OCI-LY1 (cell line): ENCODE measurements around the gene IGFBP4.
A peak's percentile ranks its signal among the peaks of the same experiment; 100 is the strongest.

Experiments used
- H2AFZ ChIP-seq: fragments of 200-600 bp; sonication (generic), shearing (Covaris generic); 2 replicates; pipeline ENCODE4 v1.6.0; 2014; ENCODE audit warnings: antibody characterized with exemption, mild to moderate bottlenecking, low read length
- H3F3A ChIP-seq: fragments of 200-600 bp; sonication (generic), shearing (Covaris generic); 2 replicates; pipeline ENCODE4 v1.6.0; 2014; ENCODE audit warnings: mild to moderate bottlenecking, antibody characterized with exemption, low read length, moderate library complexity; ENCODE audit not compliant: insufficient read depth
- H3K27ac ChIP-seq: fragments of 200-600 bp; sonication (generic); 2 replicates; pipeline ENCODE4 v1.5.1; 2014; ENCODE audit warnings: low read length, mixed run types, mild to moderate bottlenecking, low read depth; ENCODE audit not compliant: poor library complexity, severe bottlenecking
- H3K27me3 ChIP-seq: fragments of 200-600 bp; sonication (generic); 2 replicates; pipeline ENCODE4 v1.6.0; 2014; ENCODE audit warnings: antibody characterized with exemption, mild to moderate bottlenecking, low read length, moderate library complexity; ENCODE audit not compliant: insufficient read depth
- H3K36me3 ChIP-seq: fragments of 200-600 bp; sonication (generic); 2 replicates; pipeline ENCODE4 v1.6.1; 2014; ENCODE audit warnings: mild to moderate bottlenecking, antibody characterized with exemption, low read length, moderate library complexity, mixed read lengths; ENCODE audit not compliant: insufficient read depth
- H3K4me1 ChIP-seq: fragments of 200-600 bp; sonication (generic); 2 replicates; pipeline ENCODE4 v1.5.1; 2014; ENCODE audit warnings: mild to moderate bottlenecking, low read length, moderate library complexity; ENCODE audit not compliant: insufficient read depth, severe bottlenecking
- H3K4me2 ChIP-seq: fragments of 200-600 bp; sonication (generic), shearing (Covaris generic); 2 replicates; pipeline ENCODE4 v1.6.1; 2014; ENCODE audit warnings: low read length
- H3K4me3 ChIP-seq: fragments of 200-600 bp; sonication (generic); 2 replicates; pipeline ENCODE4 v1.5.1; 2014; ENCODE audit warnings: low read length, low read depth, mild to moderate bottlenecking, mixed read lengths; ENCODE audit not compliant: poor library complexity, severe bottlenecking
- H3K79me2 ChIP-seq: fragments of 200-600 bp; shearing (Covaris generic); 2 replicates; pipeline ENCODE4 v1.6.1; 2016; ENCODE audit warnings: mixed run types, low read length, mixed read lengths; ENCODE audit not compliant: insufficient read depth
- H3K9ac ChIP-seq: fragments of 200-600 bp; sonication (generic), shearing (Covaris generic); 2 replicates; pipeline ENCODE4 v1.6.1; 2014; ENCODE audit warnings: mild to moderate bottlenecking, low read length, mixed read lengths
- H3K9me2 ChIP-seq: fragments of 200-600 bp; sonication (generic), shearing (Covaris generic); 2 replicates; pipeline ENCODE4 v1.6.1; 2014; ENCODE audit warnings: low read depth, mild to moderate bottlenecking, low read length, mixed read lengths
- H3K9me3 ChIP-seq: fragments of 200-600 bp; shearing (Covaris generic); 2 replicates; pipeline ENCODE4 v1.6.1; 2014; ENCODE audit warnings: low read length, mixed read lengths
- H4K20me1 ChIP-seq: fragments of 200-600 bp; sonication (generic), shearing (Covaris generic); 2 replicates; pipeline ENCODE4 v1.6.0; 2016; ENCODE audit warnings: mild to moderate bottlenecking, low read length; ENCODE audit not compliant: insufficient read depth
- CTCF ChIP-seq: fragments of 200-600 bp; sonication (generic), shearing (Covaris generic); IDR thresholded peaks from 2 replicates; pipeline ENCODE4 v1.5.1; 2017; ENCODE audit warnings: mild to moderate bottlenecking, antibody characterized with exemption, low read length, moderate library complexity, mixed read lengths
- EZH2 ChIP-seq: fragments of 200-600 bp; sonication (generic), shearing (Covaris generic); IDR thresholded peaks from 2 replicates; pipeline ENCODE4 v1.8.0; 2017; ENCODE audit warnings: borderline replicate concordance, mixed run types, mild to moderate bottlenecking, antibody characterized with exemption, low read length, moderate library complexity, mixed read lengths

IGFBP4 gene

DNA sequence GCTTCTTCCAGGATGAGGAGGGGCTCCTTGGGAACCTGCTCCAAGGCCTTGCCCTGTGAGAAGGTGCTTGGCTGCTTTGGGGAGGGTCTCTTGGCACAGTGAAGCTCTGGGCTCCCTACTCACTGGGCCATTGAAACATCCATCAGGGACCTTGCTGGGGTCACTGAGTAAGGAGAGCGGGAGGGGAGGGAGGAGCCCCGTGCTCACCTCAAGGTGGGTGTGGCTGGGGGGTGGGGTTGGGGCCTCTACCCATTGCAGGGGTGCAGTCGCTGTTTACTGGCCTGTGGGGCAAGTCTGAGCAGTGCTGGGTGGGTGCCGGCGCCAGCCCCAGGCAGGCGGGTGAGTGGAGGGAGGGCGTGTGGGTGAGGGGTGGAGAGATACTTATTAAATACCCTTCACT, 48.2 kb downstream of the IGFBP4 start:
- Histone ChIP-seq H3K4me3 (peak overlapping the region; percentile 9), H3K4me2 (peak overlapping the region; percentile 36), H2AFZ (no peak overlapping the region), H3K9me2 (no peaks in the 10 kb centered on the region), H3K9ac (peak overlapping the region; percentile 41; the same call in 1 of the 2 replicates), H3K36me3 (no peaks in the 10 kb centered on the region), H3K79me2 (no peaks in the 10 kb centered on the region), H3F3A (no peaks in the 10 kb centered on the region), H3K27me3 (no peaks in the 10 kb centered on the region), H3K27ac (peak overlapping the region; percentile 82), H4K20me1 (no peaks in the 10 kb centered on the region), H3K9me3 (no peaks in the 10 kb centered on the region), H3K4me1 (peaks cover 34% of the 10 kb centered on the region)
- no peak for TF ChIP-seq EZH2
- no peak for TF ChIP-seq CTCF

DNA sequence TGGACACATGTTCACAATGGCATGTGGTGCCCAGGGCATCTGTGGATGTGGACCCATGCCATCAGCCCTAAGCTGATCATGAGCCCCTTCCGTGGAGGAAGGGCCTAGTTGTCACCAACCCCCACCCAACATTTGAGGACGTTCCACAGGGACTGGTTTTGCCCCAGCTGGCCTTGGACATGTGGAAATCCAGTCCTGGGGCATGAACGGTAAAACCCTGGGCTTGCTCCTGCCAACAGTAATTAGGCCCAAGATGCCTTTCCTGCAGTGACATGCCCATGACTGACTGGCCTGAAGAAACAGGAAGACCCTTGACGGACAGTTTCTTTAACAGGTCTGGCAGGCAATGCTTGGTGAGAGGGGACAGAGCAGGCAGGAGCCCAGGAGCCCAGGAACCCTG, 50.4 kb downstream of the IGFBP4 start:
- Histone ChIP-seq H2AFZ (no peak overlapping the region), H3F3A (no peaks in the 10 kb centered on the region), H3K79me2 (no peaks in the 10 kb centered on the region), H3K9me2 (no peaks in the 10 kb centered on the region), H3K27ac (no peak overlapping the region), H3K4me3 (no peak overlapping the region), H3K36me3 (no peaks in the 10 kb centered on the region), H3K9me3 (no peaks in the 10 kb centered on the region), H3K9ac (no peak overlapping the region), H3K27me3 (no peaks in the 10 kb centered on the region), H3K4me2 (no peak overlapping the region), H4K20me1 (no peaks in the 10 kb centered on the region), H3K4me1 (peaks cover 34% of the 10 kb centered on the region)
- TF ChIP-seq CTCF, result no peak
- no peak for TF ChIP-seq EZH2

GRCh38 chr17:40495140-40495539, 51.9 kb downstream of the IGFBP4 start:
- H3K79me2 ChIP-seq, result no peaks in the 10 kb centered on the region
- no peaks in the 10 kb centered on the region for H4K20me1 ChIP-seq
- H2AFZ ChIP-seq, result no peak overlapping the region
- no peak overlapping the region for H3K9ac ChIP-seq
- peaks cover 6% of the 10 kb centered on the region; the same call in 1 of the 2 replicates for H3K27me3 ChIP-seq
- H3F3A ChIP-seq, result no peaks in the 10 kb centered on the region
- TF ChIP-seq CTCF (no peak), EZH2 (no peak)
- H3K9me3 ChIP-seq, result no peaks in the 10 kb centered on the region
- H3K36me3 ChIP-seq, result no peaks in the 10 kb centered on the region
- H3K27ac ChIP-seq, result no peak overlapping the region
- no peak overlapping the region for H3K4me2 ChIP-seq
- H3K4me1 ChIP-seq, result peaks cover 22% of the 10 kb centered on the region
- H3K4me3 ChIP-seq, result no peak overlapping the region
- H3K9me2 ChIP-seq, result no peaks in the 10 kb centered on the region
